K562 (cell line): Measurements from ENCODE around the gene ACER1. TPM values are rescaled to one million over a fixed set of nuclear protein-coding genes. Genes with fewer than 3 reads are reported as not detected.
A peak's percentile ranks its signal among the peaks of the same experiment; 100 is the strongest.

ENCODE experiments used
- ATAC-seq: fragments of 200-7000 bp; cut with Tn5 transposase; 3 replicates; pipeline ENCODE4 v1.9.1; 2020; ENCODE audit warnings: moderate library complexity
- BruUV-seq: library from RNA; stranded (reverse); fragments of 400-500 nt; replicated peaks from 2 replicates; lab custom pipeline; 2021; lab: Mats Ljungman, UMichigan
- CTCF ChIA-PET: fragments of 300-600 bp; formaldehyde crosslinking; extraction: SDS; loops from one replicate; lab custom pipeline; 2021; ENCODE audit warnings: low intra/inter-chr PET ratio; lab: Yijun Ruan, JAX
- POLR2A ChIA-PET: fragments of 300-600, 350-650 bp; sonication (Branson Sonifier 250); formaldehyde crosslinking; extraction: SDS; loops from one replicate; lab custom pipeline; 2021; ENCODE audit warnings: antibody characterized with exemption, inconsistent platforms; lab: Yijun Ruan, JAX
- DNase-seq, 4 experiments: peaks; one replicate each; pipeline versions ENCODE4 v3.0.0 to v3.0.0-alpha.2; 2011 to 2018; ENCODE audit warnings: low spot score in 3 of 4, mixed read lengths in 3 of 4; ENCODE audit errors: extremely low read depth in 1 of 4
- FAIRE-seq: peaks from 2 replicates; lab custom pipeline; 2011; peaks lifted over from hg19 to GRCh38; lab: Jason Lieb, UNC
- H2AFZ ChIP-seq: 2 replicates; pipeline ENCODE4 v1.6.0; 2011; ENCODE audit warnings: low read depth, low read length, control low read depth, inconsistent platforms
- H3K27ac ChIP-seq: fragments of 200-600 bp; 3 replicates; pipeline ENCODE4 v1.8.0; 2011; ENCODE audit warnings: low read depth, mild to moderate bottlenecking, control low read depth, inconsistent platforms, low read length, moderate library complexity, mixed read lengths; ENCODE audit errors: extremely low read depth
- H3K27me3 ChIP-seq, 2 experiments: fragments of 300-600 bp in 1 of 2; 2 replicates in 1 of 2; 3 replicates in 1 of 2; pipeline versions ENCODE4 v1.6.0 to v1.8.0; 2011; ENCODE audit warnings: inconsistent platforms in 2 of 2, low read length in 2 of 2, mild to moderate bottlenecking in 1 of 2, mixed read lengths in 1 of 2, moderate library complexity in 1 of 2; ENCODE audit not compliant: control insufficient read depth in 2 of 2, insufficient read depth in 2 of 2
- H3K36me3 ChIP-seq: fragments of 300-600 bp; 3 replicates; pipeline ENCODE4 v1.8.0; 2011; ENCODE audit warnings: mild to moderate bottlenecking, low read length, inconsistent platforms; ENCODE audit not compliant: control insufficient read depth, insufficient read depth
- H3K4me1 ChIP-seq, 2 experiments: fragments of 200-600 bp in 1 of 2; replicated peaks in 1 of 2; 2 replicates in 1 of 2; 3 replicates in 1 of 2; pipeline versions ENCODE4 v1.5.1 to v1.8.0; 2011; ENCODE audit warnings: inconsistent platforms in 2 of 2, low read length in 2 of 2, mild to moderate bottlenecking in 1 of 2, mixed read lengths in 1 of 2, moderate library complexity in 1 of 2; ENCODE audit not compliant: control insufficient read depth in 2 of 2, insufficient read depth in 2 of 2
- H3K4me2 ChIP-seq: 2 replicates; pipeline ENCODE4 v1.6.1; 2011; ENCODE audit warnings: low read length, control low read depth, inconsistent platforms, mixed read lengths; ENCODE audit not compliant: insufficient read depth
- H3K4me3 ChIP-seq: fragments of 200-600 bp; sonication (generic), shearing (Covaris generic); 2 replicates; pipeline ENCODE4 v1.5.1; 2016; ENCODE audit warnings: control low read depth, inconsistent platforms
- H3K79me2 ChIP-seq: fragments of 200-600 bp; 3 replicates; pipeline ENCODE4 v1.8.0; 2011; ENCODE audit warnings: low read length, inconsistent platforms; ENCODE audit not compliant: control insufficient read depth, insufficient read depth
- H3K9ac ChIP-seq, 2 experiments: 2 replicates each; pipeline versions ENCODE4 v1.6.0 to v1.6.1; 2011; ENCODE audit warnings: low read depth in 2 of 2, low read length in 2 of 2, control low read depth in 1 of 2, inconsistent platforms in 1 of 2, mild to moderate bottlenecking in 1 of 2, mixed read lengths in 1 of 2; ENCODE audit not compliant: insufficient read depth in 1 of 2
- H3K9me1 ChIP-seq: one replicate; pipeline ENCODE4 v1.6.0; 2011; ENCODE audit warnings: inconsistent platforms, mild to moderate bottlenecking, low read length, moderate library complexity; ENCODE audit not compliant: control insufficient read depth, insufficient read depth
- H3K9me3 ChIP-seq: replicated peaks from 2 replicates; pipeline ENCODE4 v1.5.1; 2011; ENCODE audit warnings: low read depth, low read length, inconsistent platforms; ENCODE audit not compliant: control insufficient read depth, insufficient read depth
- H4K20me1 ChIP-seq: replicated peaks from 2 replicates; pipeline ENCODE4 v1.6.1; 2011; ENCODE audit warnings: low read length, inconsistent platforms, mixed read lengths; ENCODE audit not compliant: control insufficient read depth, insufficient read depth
- GMEB1 ChIP-seq: fragments of 250-450 bp; sonication (Bioruptor Pico); IDR thresholded peaks from 2 replicates; pipeline ENCODE4 v1.4.0; 2020; ENCODE audit warnings: mild to moderate bottlenecking
- WGBS: fragments of 100-300 bp; shearing (Covaris generic); methylation state at CpG from one replicate; pipeline ENCODE4 v1.1.6; 2016; ENCODE audit warnings: low coverage, mixed read lengths; ENCODE audit not compliant: insufficient coverage; ENCODE audit errors: missing lambda C conversion rate; 5-methylcytosine and 5-hydroxymethylcytosine counted together
- in situ Hi-C: fragments of 300-500 bp; cut with MboI; formaldehyde crosslinking; loops from 4 replicates; pipeline ENCODE4 v1.15.0; 2018; ENCODE audit warnings: inconsistent platforms, mixed read lengths
- intact Hi-C: fragments of 100-400 bp; cut with micrococcal nuclease; formaldehyde crosslinking; loops from 2 replicates; pipeline ENCODE4 v1.14.2; 2022
- polyA plus RNA-seq, 8 experiments: library from polyadenylated mRNA; depleted of rRNA in 4 of 8; stranded (reverse) in 5 of 8; unstranded in 3 of 8; fragments of >200 nt; fragmentation: Nextera tagmentation in 2 of 8; fragmentation: Illumina TruSeq in 1 of 8; extraction: Ambion mirVana in 2 of 8; extraction: Trizol in 1 of 8; gene quantifications; 2 replicates each; pipeline versions ENCODE4 v1.2.1 to v1.2.3, GENCODE V29; 2011 to 2014; ENCODE audit warnings: inconsistent platforms in 1 of 8, missing spikeins in 1 of 8
- total RNA-seq, 7 experiments: library from RNA; depleted of rRNA in 6 of 7; stranded (reverse); fragments of >200 nt in 6 of 7; fragmentation: Illumina TruSeq in 2 of 7; extraction: Trizol in 2 of 7; gene quantifications; 2 replicates each; pipeline versions ENCODE4 v1.2.1 to v1.2.3, GENCODE V29; 2011 to 2021; ENCODE audit warnings: low replicate concordance in 1 of 7
- TF ChIP-seq, protein P1 (sequence below): sonication (generic); formaldehyde crosslinking; IDR thresholded peaks from 2 replicates; pipeline ENCODE4 v1.8.1; 2023; ENCODE audit warnings: mild to moderate bottlenecking, missing genetic modification reagents

ACER1 gene
- total and polyA plus RNA-seq, 9 of the 15 experiments (the other 6 are each of a cell fraction or from before 2014, with no cell fraction given): not detected

DNA sequence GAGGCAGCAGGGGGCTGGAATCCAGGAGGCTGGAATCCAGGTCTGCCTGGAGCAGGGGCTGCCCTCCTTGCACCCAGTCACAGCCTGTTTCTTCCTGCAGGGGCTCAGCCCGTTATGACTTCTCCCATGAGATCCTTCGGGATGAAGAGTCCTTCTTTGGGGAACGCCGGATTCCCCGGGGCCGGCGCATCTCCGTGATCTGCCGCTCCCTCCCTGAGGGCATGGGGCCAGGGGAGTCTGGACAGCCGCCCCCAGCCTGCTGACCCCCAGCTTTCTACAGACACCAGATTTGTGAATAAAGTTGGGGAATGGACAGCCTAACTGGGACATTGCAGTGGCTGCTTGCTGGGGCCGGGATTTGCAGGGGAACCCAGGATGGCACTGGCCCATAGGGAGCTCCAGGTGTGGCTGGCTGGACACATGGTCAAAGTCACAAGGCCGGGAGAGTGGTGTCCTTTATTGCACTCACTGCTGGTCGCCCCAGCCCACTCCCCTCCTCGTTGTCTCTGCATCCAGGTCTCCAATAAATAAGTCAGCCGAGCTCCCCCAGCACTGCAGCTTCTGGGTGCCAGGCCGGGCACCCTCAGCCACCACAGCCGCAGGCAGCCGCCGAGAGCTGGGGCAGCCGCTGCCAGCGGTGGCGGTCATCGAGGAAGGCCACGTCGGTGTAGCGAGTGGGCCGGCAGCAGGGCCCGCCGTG lies 41.4 kb upstream of the ACER1 start:
- H4K20me1 ChIP-seq: no peaks in the 10 kb centered on the region
- no peak overlapping the region for H2AFZ ChIP-seq
- H3K27ac ChIP-seq: no peak overlapping the region
- in situ Hi-C loops (no loop called here), intact Hi-C loops (no loop called here)
- peak overlapping the region in 1 of 2 experiments; percentile 86; a peak in 2 of 4 replicates for H3K9ac ChIP-seq
- ATAC-seq (no peak), FAIRE-seq (no peak), DNase-seq (no peak)
- ChIA-PET CTCF (no interaction called here), POLR2A (interaction anchor here (2.5 kb wide), 1 partner anchor 14 kb away, joined by 8 read pairs; no protein-coding TSS in a partner anchor)
- H3K4me2 ChIP-seq: no peak overlapping the region
- TF ChIP-seq, protein P1, sequence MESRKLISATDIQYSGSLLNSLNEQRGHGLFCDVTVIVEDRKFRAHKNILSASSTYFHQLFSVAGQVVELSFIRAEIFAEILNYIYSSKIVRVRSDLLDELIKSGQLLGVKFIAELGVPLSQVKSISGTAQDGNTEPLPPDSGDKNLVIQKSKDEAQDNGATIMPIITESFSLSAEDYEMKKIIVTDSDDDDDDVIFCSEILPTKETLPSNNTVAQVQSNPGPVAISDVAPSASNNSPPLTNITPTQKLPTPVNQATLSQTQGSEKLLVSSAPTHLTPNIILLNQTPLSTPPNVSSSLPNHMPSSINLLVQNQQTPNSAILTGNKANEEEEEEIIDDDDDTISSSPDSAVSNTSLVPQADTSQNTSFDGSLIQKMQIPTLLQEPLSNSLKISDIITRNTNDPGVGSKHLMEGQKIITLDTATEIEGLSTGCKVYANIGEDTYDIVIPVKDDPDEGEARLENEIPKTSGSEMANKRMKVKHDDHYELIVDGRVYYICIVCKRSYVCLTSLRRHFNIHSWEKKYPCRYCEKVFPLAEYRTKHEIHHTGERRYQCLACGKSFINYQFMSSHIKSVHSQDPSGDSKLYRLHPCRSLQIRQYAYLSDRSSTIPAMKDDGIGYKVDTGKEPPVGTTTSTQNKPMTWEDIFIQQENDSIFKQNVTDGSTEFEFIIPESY: 0 out of 2 replicates have a peak, but pooled peaks have one; percentile 38
- no peak for TF ChIP-seq GMEB1
- no peak overlapping the region for H3K4me3 ChIP-seq
- H3K27me3 ChIP-seq: no peaks in the 10 kb centered on the region
- no peaks in the 10 kb centered on the region for H3K9me1 ChIP-seq
- no TSS peak for BruUV-seq
- peaks cover 7% of the 10 kb centered on the region; the same call in 2 of the 3 replicates for H3K79me2 ChIP-seq
- H3K36me3 ChIP-seq: peaks cover 34% of the 10 kb centered on the region; the same call in 2 of the 3 replicates
- peaks cover 8 to 57% of the 10 kb centered on the region in 2 experiments for H3K4me1 ChIP-seq
- no peaks in the 10 kb centered on the region for H3K9me3 ChIP-seq
- 87% methylated on average over 7 of the region's 29 CpGs for WGBS
